ENCODE measurements around the gene RFXANK.
"Not testable (repeated sequence)": the region's sequence is repeated elsewhere in the genome, so short reads cannot be mapped to it uniquely, and the experiment has no call there.

The RFXANK gene

DNA sequence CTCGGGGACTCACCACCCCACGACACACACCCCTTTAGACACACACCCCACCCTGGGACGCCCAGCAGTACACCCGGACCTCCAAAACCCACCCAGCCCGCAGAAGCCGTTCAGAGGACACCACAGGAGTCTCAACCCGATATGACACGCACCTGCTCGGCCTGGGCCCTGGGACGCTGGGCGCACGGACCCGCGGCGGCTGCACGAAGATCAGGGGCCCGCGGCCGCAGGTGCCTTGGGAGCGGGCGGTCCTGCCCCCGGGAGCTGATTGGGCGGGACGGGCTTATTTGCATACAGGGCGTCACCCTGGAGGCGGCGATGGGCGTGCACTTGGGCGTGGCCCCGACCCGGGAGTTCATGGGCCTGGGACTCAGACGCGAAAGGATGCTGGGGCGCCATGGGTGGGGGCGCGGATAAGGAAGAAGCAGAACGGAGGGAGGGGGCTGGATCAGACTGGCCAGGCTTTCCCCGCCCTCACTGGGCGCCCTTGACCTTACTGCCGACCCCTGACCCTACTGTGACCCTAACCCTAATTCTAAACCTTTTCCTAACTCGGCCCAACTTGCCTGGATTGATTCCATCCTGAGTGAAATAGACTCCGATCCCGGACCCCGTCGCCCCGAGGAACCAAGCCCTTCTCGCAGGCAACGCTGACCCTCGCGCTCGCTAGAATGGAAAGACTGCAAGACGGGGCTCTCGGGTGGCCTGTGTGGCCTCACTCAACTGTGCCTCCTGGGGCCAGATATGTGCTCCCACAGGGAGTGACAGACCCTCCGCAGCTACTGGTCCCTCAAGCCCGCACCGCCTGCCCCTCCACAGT is 21.8 kb upstream of the RFXANK start, which contains the start of gene MEF2B:
Gene MEF2B (minus strand): TSS at position 211 of the 820 bp plus-strand sequence. CDS start 19,528 bp downstream, outside the sequence.
- DNase-seq (ENCODE audit: low read depth, low spot score) = peak; percentile 86

DNA sequence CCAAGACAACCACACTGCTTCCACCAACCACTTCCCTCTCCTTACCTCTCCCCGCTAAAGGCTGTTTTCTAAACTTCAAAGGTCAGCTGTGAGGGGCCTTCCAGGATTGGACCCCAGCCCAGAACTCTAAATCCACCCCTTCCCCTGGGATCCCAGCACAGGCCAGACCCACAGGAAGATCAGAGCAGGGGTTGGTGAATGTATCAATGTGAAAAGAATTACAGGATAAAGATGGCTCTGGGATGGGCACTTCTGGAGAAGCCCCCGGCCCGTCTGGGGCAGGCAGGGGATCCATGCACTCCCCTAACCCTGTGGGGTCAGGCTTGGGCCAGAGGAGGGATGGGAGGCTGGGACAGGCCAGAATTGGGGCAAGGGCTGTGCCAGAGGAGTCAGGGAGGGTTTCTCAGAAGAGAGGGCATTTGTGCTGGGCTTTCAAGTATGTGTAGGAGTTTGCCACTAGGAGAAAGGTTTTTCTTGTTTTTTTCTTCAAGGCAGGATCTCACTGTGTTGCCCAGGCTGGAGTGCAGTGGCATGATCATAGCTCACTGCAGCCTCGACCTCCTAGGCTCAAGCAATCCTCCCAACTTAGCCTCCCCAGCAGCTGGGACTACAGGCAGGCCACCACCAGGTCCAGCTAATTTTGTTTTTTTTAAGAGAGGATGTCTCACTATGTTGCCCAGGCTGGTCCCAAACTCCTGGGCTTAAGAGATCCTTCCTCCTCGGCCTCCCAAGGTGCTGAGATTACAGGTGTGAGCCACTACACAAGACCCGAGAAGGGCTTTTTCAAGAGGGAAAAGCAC is 21.0 kb upstream of the RFXANK start:
- no peak for DNase-seq (ENCODE audit: low read depth, low spot score)

DNA sequence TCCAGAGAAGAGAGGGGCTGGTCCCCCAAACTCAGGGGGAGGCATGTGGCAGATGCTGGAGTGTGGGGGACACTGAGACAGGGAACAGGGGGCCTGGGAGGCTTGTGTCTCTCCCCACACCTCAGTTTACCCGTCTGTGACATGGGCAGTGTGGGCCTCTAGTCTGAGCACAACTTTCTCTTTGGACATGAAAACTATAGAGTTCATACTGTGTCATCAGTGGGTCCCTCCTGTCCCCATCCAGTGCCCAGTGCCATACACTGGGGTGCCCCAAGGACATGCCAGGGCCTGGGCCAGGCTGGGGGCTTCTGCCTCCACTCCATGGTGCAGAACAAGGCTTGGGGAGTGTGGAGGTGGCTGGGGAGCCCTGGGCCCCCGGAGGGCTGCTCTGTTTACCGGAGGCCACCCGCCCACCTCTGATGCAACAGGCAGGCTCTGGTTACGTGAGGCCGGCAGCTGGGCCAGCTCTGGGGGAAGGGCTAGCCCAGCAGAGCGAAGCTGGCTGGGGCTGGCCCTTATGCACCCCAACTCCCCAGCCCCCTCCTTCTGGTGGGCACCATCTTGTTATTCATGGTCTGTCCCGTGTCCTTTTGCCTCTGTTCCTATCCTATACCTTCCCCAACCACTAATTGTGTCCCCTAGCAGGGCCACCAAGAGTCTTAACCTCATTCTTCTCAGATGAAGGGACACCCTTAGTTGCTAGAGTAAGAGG is 20.1 kb upstream of the RFXANK start:
- no peak for DNase-seq (ENCODE audit: low read depth, low spot score)

DNA sequence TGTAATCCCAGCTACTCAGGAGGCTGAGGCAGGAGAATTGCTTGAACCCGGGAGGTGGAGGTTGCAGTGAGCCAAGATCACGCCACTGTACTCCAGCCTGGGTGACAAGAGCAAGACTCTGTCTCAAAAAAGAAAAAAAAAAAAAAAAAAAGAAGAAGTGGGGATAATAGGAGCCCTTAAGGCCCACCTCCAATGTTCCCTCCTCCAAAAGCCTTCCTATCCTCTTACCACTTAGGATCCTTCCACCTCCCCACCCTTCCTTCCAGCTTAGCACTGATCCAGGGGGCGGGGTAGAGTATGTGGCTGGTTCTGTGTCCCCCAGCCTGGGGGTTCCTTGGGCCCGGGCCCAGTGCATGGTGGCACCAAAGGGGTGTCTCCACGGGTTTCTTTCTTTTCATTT is 18.8 kb upstream of the RFXANK start:
- DNase-seq (ENCODE audit: low read depth, low spot score) = not testable (repeated sequence)

DNA sequence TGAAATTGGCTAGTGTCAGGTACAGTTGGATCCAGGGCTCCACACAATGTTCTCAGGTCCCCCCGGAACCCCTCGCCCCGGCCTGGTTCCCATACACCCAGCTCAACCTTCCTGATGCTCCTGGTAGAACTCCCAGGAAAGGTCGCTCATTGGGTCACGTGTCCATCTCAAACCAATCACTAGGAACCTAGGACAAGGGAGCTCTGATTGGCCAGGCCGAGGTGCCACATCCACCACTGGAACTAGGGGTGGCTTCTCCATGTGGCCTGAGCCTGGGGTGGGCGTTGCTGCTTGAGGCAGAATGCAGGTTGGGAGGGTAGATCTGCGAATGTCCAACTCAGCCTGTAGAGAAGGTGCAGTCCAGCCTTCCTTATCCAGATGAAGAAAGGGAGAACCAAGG is 15.1 kb upstream of the RFXANK start:
- DNase-seq (ENCODE audit: low read depth, low spot score) = no peak

DNA sequence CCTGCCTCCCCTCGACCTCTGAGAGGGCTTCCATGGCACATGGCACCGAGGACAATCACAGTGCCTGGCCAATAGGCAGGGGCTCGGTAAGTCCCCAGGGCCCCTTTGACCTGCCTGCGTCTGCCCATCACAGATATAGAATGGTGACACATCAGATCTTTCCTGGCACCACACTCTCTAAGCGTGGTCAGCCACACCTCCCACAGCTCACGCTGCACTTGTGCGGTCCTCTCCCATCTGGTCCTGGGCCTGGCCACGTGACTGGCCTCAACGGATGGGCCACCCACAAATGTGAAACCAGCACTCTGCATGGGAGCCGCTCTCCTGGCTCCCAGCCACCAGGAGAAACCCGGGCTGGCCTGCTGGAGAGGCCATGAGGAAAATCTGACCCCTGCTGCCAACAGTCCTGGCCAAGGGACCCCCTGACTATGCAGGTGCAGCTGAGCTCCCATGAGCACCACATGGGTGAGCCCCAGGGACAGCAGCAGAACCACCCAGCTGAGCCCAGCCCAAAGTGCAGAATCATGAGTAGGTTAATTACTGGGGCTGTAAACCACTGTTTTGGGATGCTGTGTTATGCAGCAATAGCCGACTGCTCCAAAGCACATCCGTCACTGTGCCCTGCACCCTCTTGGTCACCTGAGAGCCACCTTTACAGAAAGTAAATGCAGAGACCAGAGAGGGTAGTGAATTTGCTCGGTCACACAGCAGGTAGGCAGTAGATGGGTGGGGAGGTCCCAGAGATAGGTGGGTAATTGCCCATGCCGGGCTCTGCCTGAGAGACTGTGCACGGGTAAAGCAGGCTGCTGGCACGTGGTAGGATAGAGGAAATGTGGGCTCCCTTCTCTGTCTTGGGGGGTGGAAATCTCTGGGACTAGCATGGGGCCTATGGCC is 12.3 kb upstream of the RFXANK start:
- no peak for DNase-seq (ENCODE audit: low read depth, low spot score)

DNA sequence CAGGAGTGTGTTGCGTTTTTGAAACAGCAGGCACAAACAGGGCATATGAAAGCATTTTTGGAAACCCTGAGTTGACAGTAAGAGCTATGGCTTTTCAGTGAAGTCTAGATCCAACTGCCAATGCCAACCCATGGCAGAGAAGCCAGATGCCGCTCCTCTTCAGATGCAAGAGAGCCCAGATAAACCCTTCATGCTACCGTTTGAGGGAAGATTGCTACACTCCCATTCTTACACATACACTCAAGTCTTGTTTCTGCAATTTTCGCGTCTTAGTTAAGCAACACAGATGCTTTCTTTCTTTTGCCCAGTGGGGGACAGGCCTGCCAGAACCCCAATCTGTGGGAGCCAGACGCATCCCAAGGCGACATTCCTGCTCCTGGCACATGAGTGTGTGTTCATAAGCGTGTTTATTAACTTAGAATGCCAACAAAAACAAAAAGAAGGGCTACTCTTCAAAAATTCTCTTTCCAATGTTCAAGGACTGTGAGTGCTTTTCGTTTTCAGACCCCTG is 10.5 kb upstream of the RFXANK start:
- DNase-seq (ENCODE audit: low read depth, low spot score) = no peak

DNA sequence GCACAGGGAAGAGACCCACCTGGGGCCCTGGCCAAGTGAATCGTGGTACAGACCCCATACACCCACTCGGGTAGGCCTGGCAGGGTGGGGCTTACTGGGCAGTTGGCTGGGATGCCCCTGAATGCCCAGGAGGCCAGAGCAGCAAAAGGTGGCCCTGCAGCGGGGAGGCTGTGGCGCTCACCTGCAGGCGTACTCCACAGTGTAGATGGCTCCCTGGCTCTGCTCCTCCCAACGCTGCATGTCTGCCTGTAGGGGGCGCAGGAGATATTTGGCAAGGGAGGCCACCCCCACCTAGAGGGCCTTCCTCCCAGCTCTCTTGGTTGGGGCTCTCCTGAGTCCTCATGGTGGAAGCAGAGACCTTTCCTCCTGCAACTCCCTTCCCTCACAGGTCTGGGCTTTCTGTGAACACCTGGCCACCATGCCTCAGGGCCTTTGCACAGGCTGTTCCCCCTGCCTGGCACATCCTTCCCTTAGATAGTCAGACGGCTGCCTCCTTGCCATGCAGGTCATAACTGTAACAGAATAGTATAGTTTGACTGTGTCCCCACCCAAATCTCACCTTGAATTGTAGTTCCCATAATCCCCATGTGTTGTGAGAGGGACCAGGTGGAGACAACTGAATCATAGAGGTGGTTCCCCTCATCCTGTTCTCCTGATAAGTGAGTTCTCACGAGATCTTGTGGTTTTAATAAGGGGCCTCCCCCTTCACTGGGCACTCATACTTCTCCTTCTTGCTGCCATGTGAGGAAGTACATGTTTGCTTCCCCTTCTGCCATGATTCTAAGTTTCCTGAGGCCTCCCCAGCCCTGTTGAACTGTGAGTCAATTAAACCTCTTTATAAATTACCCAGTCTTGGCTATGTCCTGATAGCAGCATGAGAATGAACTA is 6.0 kb upstream of the RFXANK start:
- peak; percentile 86 for DNase-seq (ENCODE audit: low read depth, low spot score)

DNA sequence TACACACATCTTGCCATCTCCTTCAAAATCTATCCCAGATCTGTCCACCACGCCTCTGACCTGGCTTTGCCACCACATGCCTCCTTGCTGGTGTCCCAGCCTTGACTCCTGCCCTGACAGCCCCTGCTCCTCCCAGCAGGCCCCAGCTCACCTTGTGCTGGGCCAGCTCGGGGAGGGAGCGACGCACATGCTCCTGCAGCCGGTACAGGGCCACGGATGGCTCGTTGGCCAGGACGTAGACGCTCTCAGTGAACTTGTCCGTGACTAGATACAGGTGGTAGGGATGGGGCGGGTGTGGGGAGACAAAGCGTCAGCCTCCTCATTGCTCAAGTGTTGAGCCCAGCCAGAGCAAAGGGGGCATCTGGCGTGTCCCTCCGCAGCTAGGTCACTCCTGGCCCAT is 5.3 kb upstream of the RFXANK start:
- no peak for DNase-seq (ENCODE audit: low read depth, low spot score)

DNA sequence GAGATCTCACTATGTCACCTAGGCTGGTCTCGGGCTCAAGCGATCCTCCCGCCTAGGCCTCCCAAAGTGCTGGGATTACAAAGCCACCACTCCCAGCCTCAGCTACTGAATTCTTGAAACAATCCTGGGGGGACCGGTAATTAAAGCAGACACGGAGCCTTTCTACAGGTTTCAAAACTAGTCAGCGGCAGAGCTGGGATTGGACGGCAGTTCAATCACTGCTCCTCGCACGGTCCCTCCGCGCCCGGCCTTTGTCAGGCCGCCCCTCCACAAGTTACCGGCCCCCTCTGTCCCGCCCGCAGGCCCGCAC is 335 bp upstream of the RFXANK start:
- no peak for DNase-seq (ENCODE audit: low read depth, low spot score)

DNA sequence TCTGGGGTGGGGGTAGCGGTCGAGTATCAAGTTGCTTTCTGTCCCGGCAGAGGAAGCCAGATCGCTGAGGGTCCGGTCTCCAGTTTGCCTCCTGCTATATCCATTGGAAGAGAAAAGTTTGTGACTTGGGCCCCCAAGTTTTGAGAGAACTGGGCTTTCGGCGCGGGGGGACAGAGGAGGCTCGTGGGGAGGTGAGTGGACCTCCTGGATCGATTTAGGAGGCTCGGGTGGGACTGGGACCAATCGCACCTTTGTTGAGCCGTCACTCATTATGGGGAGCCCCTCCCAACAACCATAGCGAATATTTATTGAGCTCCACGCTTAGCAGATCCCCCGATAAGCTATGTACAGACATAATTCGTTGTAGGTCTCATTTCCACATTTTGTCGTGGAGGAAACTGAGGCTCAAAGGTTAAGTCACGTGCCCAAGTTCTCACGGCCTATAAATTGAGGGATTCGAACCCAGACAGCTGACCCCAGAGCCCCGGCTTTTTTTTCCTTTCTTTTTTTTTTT is 909 bp downstream of the RFXANK start:
- DNase-seq (ENCODE audit: low read depth, low spot score) = no peak

DNA sequence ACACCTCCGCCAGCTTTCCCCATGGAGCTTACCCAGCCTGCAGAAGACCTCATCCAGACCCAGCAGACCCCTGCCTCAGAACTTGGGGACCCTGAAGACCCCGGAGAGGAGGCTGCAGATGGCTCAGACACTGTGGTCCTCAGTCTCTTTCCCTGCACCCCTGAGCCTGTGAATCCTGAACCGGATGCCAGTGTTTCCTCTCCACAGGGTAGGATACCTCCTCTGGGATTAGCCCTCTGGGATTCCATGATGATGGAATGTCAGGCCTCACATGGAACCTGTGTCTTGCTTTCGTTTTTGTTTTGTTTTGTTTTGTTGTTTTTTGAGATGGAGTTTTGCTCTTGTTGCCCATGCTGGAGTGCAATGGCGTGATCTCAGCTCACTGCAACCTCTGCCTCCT is 1.9 kb downstream of the RFXANK start:
- DNase-seq (ENCODE audit: low read depth, low spot score) = no peak

DNA sequence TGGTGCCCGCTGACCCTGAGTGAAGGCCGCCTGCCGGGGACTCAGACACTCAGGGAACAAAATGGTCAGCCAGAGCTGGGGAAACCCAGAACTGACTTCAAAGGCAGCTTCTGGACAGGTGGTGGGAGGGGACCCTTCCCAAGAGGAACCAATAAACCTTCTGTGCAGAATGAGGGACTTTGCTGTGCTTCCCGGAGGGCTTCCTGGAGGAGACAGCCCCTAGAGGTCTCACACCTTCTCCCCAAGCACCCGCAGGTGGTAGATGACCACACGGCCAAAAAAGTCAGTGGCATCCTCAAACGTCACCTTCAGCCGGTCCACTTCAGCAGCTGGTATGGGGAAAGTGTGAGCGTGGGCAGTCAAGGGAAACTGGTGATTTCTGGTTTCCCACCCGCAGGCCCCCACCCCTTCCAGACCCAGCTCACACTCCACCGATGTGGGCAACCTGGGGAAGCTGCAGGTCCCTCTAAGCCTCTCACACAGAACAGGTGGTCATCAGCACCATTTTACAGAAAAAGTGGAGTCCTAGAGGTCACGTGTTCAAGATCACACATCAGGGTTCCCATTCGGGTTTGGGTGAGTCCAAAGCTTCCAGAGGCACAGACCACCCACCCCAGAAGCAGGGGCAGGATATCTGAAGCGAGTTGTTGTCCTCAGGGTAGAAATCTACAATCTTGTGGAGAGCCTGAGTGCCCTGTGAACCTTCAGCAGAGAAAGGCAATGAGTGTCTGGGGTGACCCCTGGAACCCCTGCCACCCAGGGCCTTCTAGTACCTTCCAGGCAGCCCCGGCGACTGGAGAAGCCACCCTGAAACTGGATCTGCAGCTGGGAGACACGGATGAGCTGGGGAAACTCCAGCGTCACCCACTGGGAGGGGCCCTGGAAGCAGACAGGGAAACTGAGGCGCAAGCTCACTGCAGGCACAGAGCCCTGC is 9.9 kb downstream of the RFXANK start:
- no peak for DNase-seq (ENCODE audit: low read depth, low spot score)

DNA sequence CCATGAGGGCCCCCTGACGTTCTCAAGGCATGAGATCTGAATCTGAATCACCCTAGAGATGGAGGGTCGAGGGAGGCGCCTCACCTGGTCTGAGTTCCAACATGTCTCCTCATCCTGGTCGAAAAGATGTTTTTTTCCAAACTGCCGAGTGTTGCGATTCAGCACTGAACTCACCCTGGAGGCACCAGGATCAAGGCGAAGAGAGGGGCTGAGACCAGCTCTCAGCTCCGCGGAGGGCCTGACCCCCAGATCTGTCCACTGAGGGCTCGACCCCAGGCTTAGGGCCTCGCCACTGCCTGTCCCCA is 10.6 kb downstream of the RFXANK start:
- DNase-seq (ENCODE audit: low read depth, low spot score) = peak; percentile 37

DNA sequence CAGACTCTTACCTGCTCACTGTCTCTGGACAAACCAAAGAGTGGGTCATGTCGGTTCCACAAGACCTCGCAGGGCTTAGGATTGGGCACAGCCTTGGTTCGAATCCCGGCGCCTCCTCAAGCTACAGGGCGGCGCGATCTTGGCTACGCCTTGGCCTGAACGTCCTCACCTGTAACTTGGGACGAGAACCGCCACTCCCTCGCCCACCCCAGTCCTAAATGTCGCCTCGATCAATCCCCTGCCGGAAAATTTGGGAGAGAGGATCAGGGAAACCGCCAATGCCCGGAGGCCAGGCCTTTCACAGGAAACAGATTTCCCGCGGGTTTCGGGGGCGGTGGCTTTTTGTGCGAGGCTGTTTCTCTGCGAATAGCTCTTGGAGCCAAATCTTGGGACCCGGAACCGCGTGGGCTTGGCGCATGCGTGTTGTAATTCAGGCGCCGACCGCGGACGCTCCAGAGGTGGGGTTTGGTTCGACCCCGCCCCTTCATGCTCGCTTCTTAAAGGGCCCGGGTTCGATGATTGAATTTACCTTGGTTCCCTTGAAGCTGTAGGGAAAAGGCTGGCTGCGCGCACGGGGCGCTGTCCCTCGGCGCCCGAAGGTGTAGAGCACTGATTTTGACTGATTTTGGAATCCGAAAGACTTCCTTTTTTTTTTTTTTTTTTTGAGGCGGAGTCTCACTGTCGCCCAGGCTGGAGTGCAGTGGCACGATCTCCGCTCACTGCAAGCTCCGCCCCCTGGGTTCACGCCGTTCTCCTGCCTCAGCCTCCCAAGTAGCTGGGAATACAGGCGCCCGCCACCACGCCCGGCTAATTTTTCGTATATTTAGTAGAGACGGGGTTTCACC is 11.2 kb downstream of the RFXANK start, which contains the start of gene NR2C2AP:
Gene NR2C2AP (minus strand): TSS at position 403 of the 845 bp plus-strand sequence. CDS start 354 bp downstream, at position 49.
- DNase-seq (ENCODE audit: low read depth, low spot score) = peak; percentile 88

DNA sequence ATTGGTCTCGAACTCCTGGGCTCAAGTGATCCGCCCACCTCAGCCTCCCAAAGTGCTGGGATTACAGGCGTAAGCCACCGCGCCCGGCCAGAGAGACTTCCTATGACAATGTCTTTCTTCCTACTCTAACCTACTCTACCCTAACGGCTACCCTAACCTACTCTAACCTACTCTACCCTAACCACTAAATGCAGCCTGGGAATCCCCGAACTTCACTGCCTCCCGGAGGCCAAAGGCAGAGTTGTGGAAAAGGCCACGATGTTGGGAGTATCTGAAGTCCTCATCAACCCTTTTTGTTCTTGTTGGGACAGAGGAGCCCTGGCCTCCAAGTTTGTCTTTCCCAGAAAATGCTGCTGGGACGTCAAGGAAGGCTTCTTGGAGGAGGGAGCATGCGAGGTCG is 12.1 kb downstream of the RFXANK start:
- peak; percentile 41 for DNase-seq (ENCODE audit: low read depth, low spot score)

DNA sequence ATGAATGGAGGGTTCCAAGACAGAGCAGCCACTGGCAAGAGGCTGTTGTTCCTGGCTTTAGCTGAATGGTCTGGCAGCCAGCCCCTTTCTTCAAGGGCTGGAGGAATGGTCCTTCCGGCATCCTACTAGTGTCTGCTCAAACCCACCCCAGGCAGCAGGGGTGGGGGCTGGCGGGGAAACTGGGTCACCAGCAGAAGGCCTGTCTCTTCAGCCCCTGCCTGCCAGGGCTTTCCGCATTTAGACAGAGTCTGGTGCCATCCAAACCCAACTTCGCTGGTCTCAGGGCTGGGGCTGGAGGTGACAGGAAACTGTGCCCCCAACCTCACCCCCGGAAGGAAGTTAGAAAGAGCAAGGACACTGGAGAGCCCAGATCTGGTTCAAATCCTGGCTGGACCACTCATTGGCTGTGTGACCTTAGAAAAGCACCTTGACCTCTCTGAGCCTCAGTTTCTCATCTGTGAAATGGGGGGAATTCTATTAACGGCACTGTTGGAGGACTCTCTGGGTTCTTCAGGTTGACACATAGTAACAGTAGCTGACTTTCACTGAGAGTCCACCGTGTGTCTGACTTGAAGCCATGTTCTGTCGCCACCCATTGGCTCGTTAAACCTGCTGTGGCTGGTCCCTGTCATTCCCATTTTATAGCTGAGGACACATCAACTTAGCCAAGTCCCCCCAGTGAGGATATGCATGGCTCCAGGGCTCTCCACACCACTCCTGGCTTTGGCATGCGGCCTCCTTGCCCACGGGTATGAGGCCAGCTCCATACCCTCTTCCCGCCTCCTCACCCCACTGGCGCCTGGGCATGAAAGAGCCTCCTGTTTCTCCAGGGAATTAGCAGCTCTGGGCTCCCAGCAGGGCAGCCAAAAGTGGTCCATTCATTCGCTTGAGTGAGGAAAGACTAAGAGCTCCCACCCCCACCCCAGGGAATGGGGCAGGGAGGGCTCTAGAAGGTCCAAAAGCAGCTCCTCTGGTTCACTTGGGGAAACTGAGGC is 13.7 kb downstream of the RFXANK start:
- no peak for DNase-seq (ENCODE audit: low read depth, low spot score)
